Renal cortex interstitium (tissue), 11 donors: ENCODE data around the gene MT1E. TPM values are rescaled to one million over a fixed set of nuclear protein-coding genes. Genes with fewer than 3 reads are reported as not detected.
"Not testable (repeated sequence)": the region's sequence is repeated elsewhere in the genome, so short reads cannot be mapped to it uniquely, and the experiment has no call there.

Experiments
- DNase-seq, 11 donors: peaks; one replicate each; pipeline ENCODE4 v3.0.0-alpha.2; 2013; ENCODE audit warnings: low read depth in 9 of 11, low spot score in 4 of 11; ENCODE audit errors: extremely low read depth in 1 of 11
- polyA plus RNA-seq, 3 donors: library from polyadenylated mRNA; unstranded; fragments of 120-200 nt; gene quantifications; one replicate each; pipeline ENCODE4 v1.2.1, GENCODE V29; 2013; ENCODE audit not compliant: insufficient read length in 3 of 3

MT1E gene
- polyA plus RNA-seq, 3 donors: 16.0 to 23.9 (median 17.3) TPM

- no peak for DNase-seq
These were observed 32.8 kb downstream of the MT1E start for GRCh38 chr16:56658327-56658875.

GRCh38 chr16:56662357-56663354 is 37.1 kb downstream of the MT1E start:
- no peak for DNase-seq

DNA sequence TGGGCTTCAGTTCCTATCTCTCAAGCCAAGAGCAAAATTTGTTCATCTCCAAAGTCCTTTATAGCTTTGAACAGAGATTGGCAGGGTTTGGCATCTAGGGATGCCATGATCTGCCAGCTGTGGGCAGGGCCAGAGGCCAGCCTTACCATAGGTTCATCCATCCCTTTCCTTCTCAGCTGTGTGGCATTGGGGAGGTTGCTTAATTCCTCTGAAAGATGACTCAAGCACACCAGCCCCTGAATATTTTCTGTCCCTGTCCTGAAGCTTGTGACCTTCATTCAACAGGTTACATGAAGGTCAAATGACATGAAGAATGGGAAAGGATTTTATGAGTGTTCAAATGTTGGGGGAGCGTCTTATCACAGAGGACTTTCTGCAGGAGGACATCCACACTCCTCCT is 38.9 kb downstream of the MT1E start:
- DNase-seq: no peak

DNA sequence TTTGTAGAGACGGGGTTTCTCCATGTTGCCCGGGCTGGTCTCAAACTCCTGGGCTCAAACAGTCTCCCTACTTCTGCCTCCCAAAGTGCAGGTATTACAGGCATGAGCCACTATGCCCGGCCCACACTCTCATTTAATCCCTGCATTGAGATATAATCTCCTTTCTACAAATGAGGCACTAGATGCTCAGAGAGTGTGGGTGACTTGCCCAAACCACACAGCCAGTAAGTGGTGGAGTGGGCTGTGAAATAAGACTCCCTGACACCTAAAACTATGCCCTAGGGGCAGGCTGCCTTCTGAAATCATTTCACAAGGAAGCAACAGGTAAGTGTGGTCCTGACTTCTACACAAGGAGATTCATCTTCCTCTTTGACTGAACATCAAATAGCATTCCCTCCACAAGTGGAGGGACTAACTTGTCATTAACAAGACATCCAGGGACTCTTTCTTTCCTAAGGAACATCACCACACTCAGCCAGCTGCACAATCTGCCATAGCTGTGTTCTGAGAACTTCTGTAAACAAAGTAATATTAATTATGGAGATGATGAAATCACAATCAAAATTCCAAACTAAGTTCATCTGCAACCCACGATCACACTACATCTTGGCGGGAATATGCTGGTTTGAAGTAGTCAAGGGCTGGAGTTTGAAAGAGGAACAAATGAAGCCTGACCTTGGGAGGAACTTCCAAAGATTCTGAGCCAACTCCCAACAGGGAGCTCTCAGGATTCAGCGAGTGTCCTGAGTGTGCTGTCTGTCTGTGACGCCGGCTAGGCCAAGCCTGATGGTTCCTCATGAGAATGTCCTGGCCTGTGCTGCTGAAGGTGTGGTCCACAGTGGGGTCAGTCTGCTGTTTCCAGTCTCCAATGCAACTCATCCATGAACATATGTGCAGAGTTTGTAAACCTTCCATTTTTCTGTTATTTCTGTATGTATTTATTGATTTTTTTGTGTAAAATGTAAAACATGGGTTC is 40.0 kb downstream of the MT1E start:
- DNase-seq: not testable (repeated sequence)

- no peak for DNase-seq
These were observed 42.3 kb downstream of the MT1E start, which contains the start of gene MT1G for GRCh38 chr16:56667581-56668571. TSS of gene MT1G (minus strand) at chr16:56668065. CDS start at chr16:56667993, 72 bp downstream.

- DNase-seq: no peak
These were observed 43.6 kb downstream of the MT1E start, which contains the start of gene MT1H for GRCh38 chr16:56669005-56669839. TSS of gene MT1H (plus strand) at chr16:56669814. CDS start at chr16:56669885, 71 bp downstream.

DNA sequence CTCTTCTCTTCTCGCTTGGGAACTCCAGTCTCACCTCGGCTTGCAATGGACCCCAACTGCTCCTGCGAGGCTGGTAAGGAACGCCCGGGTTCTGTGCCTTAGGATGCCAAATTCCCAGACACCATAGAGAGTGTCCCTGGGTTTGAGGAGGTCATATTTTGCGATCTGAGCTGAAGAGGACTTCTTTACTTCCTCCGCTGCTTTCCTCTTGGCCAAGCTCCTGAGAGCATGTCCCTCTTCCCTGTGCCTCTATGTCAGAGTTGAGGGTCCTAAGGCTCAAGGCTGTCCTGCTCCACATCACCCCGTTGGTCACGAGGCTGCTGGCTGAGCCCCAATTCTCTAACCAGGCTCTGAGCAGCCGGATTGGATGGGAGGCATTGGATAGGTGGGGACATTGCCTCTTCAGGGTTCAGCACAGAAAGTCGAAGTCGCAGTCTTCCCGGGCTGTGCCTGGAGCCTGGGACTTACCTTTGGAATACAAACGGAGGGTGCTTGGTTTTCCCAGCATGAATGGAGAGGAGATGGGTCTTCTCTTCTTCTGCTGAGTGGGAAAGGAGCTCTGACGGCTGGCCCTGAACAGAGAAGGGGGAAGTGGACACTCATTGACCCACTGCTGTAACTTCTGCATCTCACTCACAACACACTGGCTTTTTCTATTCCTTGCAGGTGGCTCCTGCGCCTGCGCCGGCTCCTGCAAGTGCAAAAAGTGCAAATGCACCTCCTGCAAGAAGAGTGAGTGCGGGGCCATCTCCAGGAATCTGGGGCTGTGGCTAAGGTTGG is 44.4 kb downstream of the MT1E start:
- no peak for DNase-seq

GRCh38 chr16:56670620-56670934 is 45.0 kb downstream of the MT1E start:
- DNase-seq: no peak

- not testable (repeated sequence) for DNase-seq
These were observed 46.1 kb downstream of the MT1E start for GRCh38 chr16:56671691-56672090.

GRCh38 chr16:56672171-56672570 is 46.6 kb downstream of the MT1E start:
- not testable (repeated sequence) for DNase-seq

DNA sequence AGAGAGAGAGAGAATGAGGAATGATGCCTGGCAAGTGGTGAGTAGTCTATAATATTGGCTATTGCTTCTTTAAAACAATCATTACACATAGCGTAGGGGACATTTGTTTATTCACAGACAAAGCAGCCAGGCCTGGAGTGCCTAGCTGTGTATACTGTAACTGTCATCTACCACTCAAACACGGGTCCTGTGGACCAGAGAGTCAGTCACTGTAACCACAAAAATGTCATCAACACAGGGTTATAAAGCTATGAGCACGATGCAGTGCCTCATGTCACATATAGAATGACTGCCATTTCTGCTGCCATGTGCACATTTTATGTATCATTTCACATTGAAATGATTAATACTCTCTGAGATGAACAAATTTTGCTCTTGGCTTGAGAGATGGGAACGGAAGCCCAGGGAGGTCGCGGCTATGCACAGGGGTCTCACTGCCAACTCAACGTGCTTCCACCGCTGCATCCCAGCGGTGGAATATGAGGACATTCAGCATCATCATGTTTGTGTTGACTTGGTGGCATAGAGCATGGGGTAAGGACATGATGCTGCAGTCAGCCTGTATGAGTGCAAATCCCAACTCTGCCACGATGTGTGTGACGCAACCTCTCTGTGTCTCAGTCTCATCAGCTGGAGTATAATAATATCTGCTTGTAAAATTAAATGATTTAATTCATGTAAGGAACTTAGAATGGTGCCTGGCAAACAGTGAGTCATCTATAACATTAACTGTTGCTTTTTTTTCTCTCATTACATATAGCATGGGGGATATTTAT is 47.4 kb downstream of the MT1E start:
- no peak for DNase-seq

GRCh38 chr16:56673921-56674320 is 48.3 kb downstream of the MT1E start:
- DNase-seq: no peak

- not testable (repeated sequence) for DNase-seq
These were observed 49.0 kb downstream of the MT1E start for GRCh38 chr16:56674570-56674969.

DNA sequence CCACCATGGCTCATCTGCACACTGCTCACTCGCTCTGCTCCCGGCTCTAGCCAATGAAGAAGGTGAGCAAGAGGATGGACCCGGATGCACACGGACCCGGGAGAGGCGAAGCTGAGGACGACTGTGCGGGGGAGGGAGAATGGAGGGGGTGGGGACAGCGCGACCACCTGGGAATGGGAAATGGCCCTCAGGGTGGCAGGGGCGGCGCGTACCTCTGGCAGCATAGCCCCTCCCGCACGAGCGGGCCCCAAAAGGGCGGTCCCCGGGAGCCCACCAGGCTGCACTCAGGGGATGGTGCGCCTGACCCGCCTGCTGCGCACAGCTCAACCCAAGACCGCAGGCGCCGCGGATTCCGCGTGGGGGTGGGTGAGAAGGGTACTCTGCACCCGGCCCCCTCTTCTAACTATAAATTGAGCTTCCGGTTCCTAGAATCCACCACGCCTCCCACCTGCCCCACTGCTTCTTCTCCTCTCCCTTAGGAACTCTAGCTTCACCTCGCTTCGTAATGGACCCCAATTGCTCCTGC is 50.2 kb downstream of the MT1E start:
- no peak for DNase-seq
